Measurements from ENCODE around the gene HES4. TPM values are rescaled to one million over a fixed set of nuclear protein-coding genes. Genes with fewer than 3 reads are reported as not detected.

Gene HES4
- total RNA-seq, 1 experiment from 2014 or later, result 145 TPM

DNA sequence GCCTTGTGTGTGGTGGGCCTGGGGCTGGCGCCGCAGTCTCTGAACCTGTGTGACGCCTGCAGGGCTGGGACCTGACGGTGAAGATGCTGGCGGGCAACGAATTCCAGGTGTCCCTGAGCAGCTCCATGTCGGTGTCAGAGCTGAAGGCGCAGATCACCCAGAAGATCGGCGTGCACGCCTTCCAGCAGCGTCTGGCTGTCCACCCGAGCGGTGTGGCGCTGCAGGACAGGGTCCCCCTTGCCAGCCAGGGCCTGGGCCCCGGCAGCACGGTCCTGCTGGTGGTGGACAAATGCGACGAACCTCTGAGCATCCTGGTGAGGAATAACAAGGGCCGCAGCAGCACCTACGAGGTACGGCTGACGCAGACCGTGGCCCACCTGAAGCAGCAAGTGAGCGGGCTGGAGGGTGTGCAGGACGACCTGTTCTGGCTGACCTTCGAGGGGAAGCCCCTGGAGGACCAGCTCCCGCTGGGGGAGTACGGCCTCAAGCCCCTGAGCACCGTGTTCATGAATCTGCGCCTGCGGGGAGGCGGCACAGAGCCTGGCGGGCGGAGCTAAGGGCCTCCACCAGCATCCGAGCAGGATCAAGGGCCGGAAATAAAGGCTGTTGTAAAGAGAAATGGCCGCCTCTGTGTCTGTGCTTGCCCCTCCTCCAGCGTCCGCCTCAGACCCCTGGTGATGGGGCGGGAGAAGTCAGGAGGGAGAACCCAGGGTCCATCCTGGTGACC, 14.2 kb upstream of the HES4 start:
- ChIA-PET CTCF (interaction anchor here (0.9 to 3.6 kb wide), 6 partner anchors 11 to 109 kb away, joined by 3 to 26 read pairs (median 4); no protein-coding TSS in a partner anchor), RAD21 (ENCODE audit: low non-redundant PET in 1 of 2, low total read pairs in 2 of 2, uncharacterized antibody in 2 of 2, unreplicated experiment in 2 of 2) (no interaction called here), POLR2A (interaction anchor here (0.6 to 1.9 kb wide), 12 partner anchors 12 to 260 kb away, joined by 3 to 12 read pairs (median 4); partner anchors contain the start of genes HES4, RNF223 and UBE2J2)
- Histone ChIP-seq H3K9ac (ENCODE audit: low read length) (peak overlapping the region; percentile 87), H3K4me1 (ENCODE audit: control insufficient read depth in 1 of 2, insufficient read depth in 2 of 2, low read length in 2 of 2) (peaks cover 27 to 48% of the 10 kb centered on the region in 2 experiments), H3K27ac (ENCODE audit: low read depth, low read length) (peak overlapping the region; percentile 73), H3K36me3 (ENCODE audit: control insufficient read depth in 1 of 2, insufficient read depth in 2 of 2, low read length in 2 of 2) (no peaks in the 10 kb centered on the region), H3K9me2 (ENCODE audit: insufficient read depth) (no peaks in the 10 kb centered on the region), H3K9me3 (ENCODE audit: control insufficient read depth in 1 of 2, insufficient read depth in 1 of 2, low read depth in 1 of 2, low read length in 2 of 2) (no peaks in the 10 kb centered on the region), H3K27me3 (ENCODE audit: insufficient read depth, low read length) (no peaks in the 10 kb centered on the region), H2AFZ (ENCODE audit: low read depth, low read length, poor library complexity, severe bottlenecking) (no peak overlapping the region), H3K79me2 (ENCODE audit: insufficient read depth, low read length) (peaks cover 8% of the 10 kb centered on the region), H3K4me3 (replicated peaks in 1 of 2; ENCODE audit: low read depth in 1 of 2, low read length in 2 of 2) (peak overlapping the region; percentile 80 to 90), H4K20me1 (ENCODE audit: insufficient read depth) (no peaks in the 10 kb centered on the region), H3K4me2 (ENCODE audit: low read length) (peak overlapping the region; percentile 100)
- TF ChIP-seq SP1 (IDR thresholded peaks at IDR 0.05; ENCODE audit: low read depth) (no peak), ZFX (IDR thresholded peaks at IDR 0.05) (0 out of 2 replicates have a peak, but pooled peaks have one; percentile 25), EZH2 (IDR thresholded peaks at IDR 0.05) (no peak), POLR2AphosphoS5 (IDR thresholded peaks at IDR 0.05; ENCODE audit: low read depth, low read length) (peak; percentile 25; the same call in 1 of the 2 replicates), YY1 (IDR thresholded peaks at IDR 0.05; ENCODE audit: extremely low read depth, insufficient replicate concordance, low read depth, low read length) (peak; percentile 71)
- TF ChIP-seq, protein P1, sequence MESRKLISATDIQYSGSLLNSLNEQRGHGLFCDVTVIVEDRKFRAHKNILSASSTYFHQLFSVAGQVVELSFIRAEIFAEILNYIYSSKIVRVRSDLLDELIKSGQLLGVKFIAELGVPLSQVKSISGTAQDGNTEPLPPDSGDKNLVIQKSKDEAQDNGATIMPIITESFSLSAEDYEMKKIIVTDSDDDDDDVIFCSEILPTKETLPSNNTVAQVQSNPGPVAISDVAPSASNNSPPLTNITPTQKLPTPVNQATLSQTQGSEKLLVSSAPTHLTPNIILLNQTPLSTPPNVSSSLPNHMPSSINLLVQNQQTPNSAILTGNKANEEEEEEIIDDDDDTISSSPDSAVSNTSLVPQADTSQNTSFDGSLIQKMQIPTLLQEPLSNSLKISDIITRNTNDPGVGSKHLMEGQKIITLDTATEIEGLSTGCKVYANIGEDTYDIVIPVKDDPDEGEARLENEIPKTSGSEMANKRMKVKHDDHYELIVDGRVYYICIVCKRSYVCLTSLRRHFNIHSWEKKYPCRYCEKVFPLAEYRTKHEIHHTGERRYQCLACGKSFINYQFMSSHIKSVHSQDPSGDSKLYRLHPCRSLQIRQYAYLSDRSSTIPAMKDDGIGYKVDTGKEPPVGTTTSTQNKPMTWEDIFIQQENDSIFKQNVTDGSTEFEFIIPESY (IDR thresholded peaks at IDR 0.05; ENCODE audit: extremely low read depth, insufficient replicate concordance, low read length), result no peak
- DNase-seq (ENCODE audit: low read depth, low spot score) (no peak), ATAC-seq (peak; percentile 63)
- intact Hi-C loops (cut with micrococcal nuclease), result no loop called here
- BruUV-seq (replicated peaks), result no TSS peak

All from HCT116 (cell line).